Measurements from ENCODE around the gene ITGA5.
A peak's percentile ranks its signal among the peaks of the same experiment; 100 is the strongest.

ITGA5 gene

DNA sequence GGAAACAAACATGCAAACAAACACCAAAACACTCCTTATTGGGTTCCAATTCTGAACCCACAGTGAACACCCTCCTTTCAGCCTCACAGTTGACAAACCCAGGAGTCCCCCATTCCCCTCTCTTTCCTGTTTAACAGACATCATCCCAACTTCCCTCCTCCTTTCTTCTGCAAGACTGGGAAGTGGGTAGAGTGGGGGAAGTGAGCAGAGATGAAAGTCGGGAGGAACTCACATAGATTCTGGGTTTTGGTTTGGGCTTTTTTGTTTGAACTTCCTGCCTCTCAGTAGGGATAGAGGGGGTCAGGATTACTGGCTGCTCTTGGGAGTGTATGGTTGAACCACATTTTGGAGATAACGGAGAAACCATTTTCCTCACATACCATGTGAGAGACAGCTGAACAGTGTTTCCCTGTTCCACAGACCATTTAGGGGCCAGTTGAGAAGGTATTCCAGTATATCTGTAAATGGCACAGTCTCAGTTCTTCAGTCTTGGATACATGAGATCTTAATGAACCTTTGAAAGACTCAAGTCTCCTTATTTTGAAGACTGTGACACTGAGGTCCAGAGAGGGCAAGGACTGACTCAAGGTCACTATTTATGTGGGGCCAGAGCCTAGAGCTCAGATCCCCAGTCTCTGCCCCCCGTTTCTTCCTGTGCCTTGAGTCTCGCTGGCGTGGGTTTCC lies 50.9 kb downstream of the ITGA5 start:
- Mint-ChIP-seq H3K27me3 (ENCODE audit: low read depth, poor library complexity) (peaks cover 17% of the 10 kb centered on the region), H3K4me1 (peaks cover 57% of the 10 kb centered on the region), H3K27ac (no peak overlapping the region), H3K9me3 (no peaks in the 10 kb centered on the region), H3K4me3 (peak overlapping the region; percentile 74), H3K36me3 (ENCODE audit: low read depth) (peaks cover 9% of the 10 kb centered on the region)
- TF ChIP-seq, protein P1, sequence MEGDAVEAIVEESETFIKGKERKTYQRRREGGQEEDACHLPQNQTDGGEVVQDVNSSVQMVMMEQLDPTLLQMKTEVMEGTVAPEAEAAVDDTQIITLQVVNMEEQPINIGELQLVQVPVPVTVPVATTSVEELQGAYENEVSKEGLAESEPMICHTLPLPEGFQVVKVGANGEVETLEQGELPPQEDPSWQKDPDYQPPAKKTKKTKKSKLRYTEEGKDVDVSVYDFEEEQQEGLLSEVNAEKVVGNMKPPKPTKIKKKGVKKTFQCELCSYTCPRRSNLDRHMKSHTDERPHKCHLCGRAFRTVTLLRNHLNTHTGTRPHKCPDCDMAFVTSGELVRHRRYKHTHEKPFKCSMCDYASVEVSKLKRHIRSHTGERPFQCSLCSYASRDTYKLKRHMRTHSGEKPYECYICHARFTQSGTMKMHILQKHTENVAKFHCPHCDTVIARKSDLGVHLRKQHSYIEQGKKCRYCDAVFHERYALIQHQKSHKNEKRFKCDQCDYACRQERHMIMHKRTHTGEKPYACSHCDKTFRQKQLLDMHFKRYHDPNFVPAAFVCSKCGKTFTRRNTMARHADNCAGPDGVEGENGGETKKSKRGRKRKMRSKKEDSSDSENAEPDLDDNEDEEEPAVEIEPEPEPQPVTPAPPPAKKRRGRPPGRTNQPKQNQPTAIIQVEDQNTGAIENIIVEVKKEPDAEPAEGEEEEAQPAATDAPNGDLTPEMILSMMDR (IDR thresholded peaks at IDR 0.05), result no peak
- no peak for DNase-seq

GRCh38 chr12:54364413-54364812 lies 54.7 kb downstream of the ITGA5 start, which contains the start of gene GPR84:
Gene GPR84, minus strand, starts transcription at chr12:54364486. Its CDS starts 635 bp downstream, at chr12:54363851.
- Mint-ChIP-seq H3K9me3 (no peaks in the 10 kb centered on the region), H3K4me1 (peaks cover 32% of the 10 kb centered on the region), H3K27me3 (ENCODE audit: low read depth, poor library complexity) (peaks cover 15% of the 10 kb centered on the region), H3K27ac (no peak within 1 kb of the TSS), H3K4me3 (no peak within 1 kb of the TSS), H3K36me3 (ENCODE audit: low read depth) (no peaks in the 10 kb centered on the region)
- DNase-seq, result no peak
- TF ChIP-seq, protein P1 (IDR thresholded peaks at IDR 0.05), result no peak

GRCh38 chr12:54363618-54364017 lies 55.4 kb downstream of the ITGA5 start:
- Mint-ChIP-seq H3K4me3 (no peak overlapping the region), H3K4me1 (peaks cover 24% of the 10 kb centered on the region), H3K27me3 (ENCODE audit: low read depth, poor library complexity) (peaks cover 15% of the 10 kb centered on the region), H3K27ac (no peak overlapping the region), H3K9me3 (no peaks in the 10 kb centered on the region), H3K36me3 (ENCODE audit: low read depth) (no peaks in the 10 kb centered on the region)
- TF ChIP-seq, protein P1 (IDR thresholded peaks at IDR 0.05), result no peak
- DNase-seq, result no peak

DNA sequence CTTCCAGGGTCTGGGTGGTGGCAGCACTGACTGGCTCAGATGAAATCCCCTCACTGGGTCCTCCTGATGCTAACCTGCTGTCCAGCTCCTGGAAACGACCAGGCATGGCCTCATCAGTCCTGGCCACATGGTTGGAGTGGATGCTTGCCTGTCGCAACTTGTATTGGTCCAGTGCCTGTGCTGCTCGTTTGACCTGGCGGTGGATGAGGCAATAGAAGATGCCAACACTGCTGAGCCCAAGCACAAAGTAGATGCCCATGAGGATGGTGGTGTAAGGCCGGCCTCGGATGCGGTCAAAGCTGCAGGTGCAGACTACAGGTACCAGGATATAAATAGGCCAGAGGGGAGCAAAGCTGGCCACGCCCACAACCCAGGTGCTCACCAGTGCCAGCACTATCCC lies 56.0 kb downstream of the ITGA5 start:
- Mint-ChIP-seq H3K9me3 (no peaks in the 10 kb centered on the region), H3K4me1 (peaks cover 18% of the 10 kb centered on the region), H3K27ac (no peak overlapping the region), H3K4me3 (no peak overlapping the region), H3K27me3 (ENCODE audit: low read depth, poor library complexity) (peaks cover 12% of the 10 kb centered on the region), H3K36me3 (ENCODE audit: low read depth) (no peaks in the 10 kb centered on the region)
- DNase-seq, result no peak
- TF ChIP-seq, protein P1 (IDR thresholded peaks at IDR 0.05), result no peak

GRCh38 chr12:54360717-54361456 lies 58.2 kb downstream of the ITGA5 start:
- peak overlapping the region; percentile 68 for H3K4me3 Mint-ChIP-seq
- H3K9me3 Mint-ChIP-seq, result no peaks in the 10 kb centered on the region

More at GRCh38 chr12:54360717-54361456, 58.2 kb downstream of the ITGA5 start:
- Mint-ChIP-seq H3K27ac (peak overlapping the region; percentile 92), H3K4me1 (peaks cover 5% of the 10 kb centered on the region), H3K27me3 (ENCODE audit: low read depth, poor library complexity) (peaks cover 8% of the 10 kb centered on the region), H3K36me3 (ENCODE audit: low read depth) (no peaks in the 10 kb centered on the region)
- DNase-seq, result peak; percentile 86
- TF ChIP-seq, protein P1 (IDR thresholded peaks at IDR 0.05), result peak; percentile 87

Data from nephron progenitor cell (in vitro differentiated cells).